NT2/D1 (cell line): ENCODE results near the gene SDCBP2.

Source experiments
- DNase-seq: peaks from one replicate; pipeline ENCODE4 v3.0.0-alpha.2; 2011; ENCODE audit warnings: low read depth, low spot score
- H3K27me3 ChIP-seq: 2 replicates; pipeline ENCODE4 v1.6.0; 2011; ENCODE audit warnings: mild to moderate bottlenecking; ENCODE audit not compliant: insufficient read length, insufficient read depth
- H3K36me3 ChIP-seq: 2 replicates; pipeline ENCODE4 v1.6.1; 2011; ENCODE audit warnings: mild to moderate bottlenecking, low read length, mixed read lengths; ENCODE audit not compliant: insufficient read depth, insufficient read length
- H3K4me1 ChIP-seq: 2 replicates; pipeline ENCODE4 v1.5.1; 2011; ENCODE audit not compliant: insufficient read depth, insufficient read length
- H3K4me3 ChIP-seq: 2 replicates; pipeline ENCODE4 v1.5.1; 2011; ENCODE audit warnings: low read depth; ENCODE audit not compliant: insufficient read length
- H3K9ac ChIP-seq: 2 replicates; pipeline ENCODE4 v1.6.0; 2011; ENCODE audit warnings: low read depth; ENCODE audit not compliant: insufficient read length
- H3K9me3 ChIP-seq: 2 replicates; pipeline ENCODE4 v1.5.1; 2011; ENCODE audit warnings: mild to moderate bottlenecking, low read length; ENCODE audit not compliant: insufficient read depth
- SUZ12 ChIP-seq: IDR thresholded peaks from 2 replicates; pipeline ENCODE4 v1.6.1; 2011; ENCODE audit not compliant: insufficient read length, insufficient read depth; ENCODE audit errors: extremely low read depth
- YY1 ChIP-seq: IDR thresholded peaks from 2 replicates; pipeline ENCODE4 v1.6.1; 2011; ENCODE audit not compliant: insufficient read length, insufficient read depth
- ZNF274 ChIP-seq: IDR thresholded peaks from 2 replicates; pipeline ENCODE4 v1.6.1; 2011; ENCODE audit warnings: mild to moderate bottlenecking, low read depth, low read length

SDCBP2 gene

DNA sequence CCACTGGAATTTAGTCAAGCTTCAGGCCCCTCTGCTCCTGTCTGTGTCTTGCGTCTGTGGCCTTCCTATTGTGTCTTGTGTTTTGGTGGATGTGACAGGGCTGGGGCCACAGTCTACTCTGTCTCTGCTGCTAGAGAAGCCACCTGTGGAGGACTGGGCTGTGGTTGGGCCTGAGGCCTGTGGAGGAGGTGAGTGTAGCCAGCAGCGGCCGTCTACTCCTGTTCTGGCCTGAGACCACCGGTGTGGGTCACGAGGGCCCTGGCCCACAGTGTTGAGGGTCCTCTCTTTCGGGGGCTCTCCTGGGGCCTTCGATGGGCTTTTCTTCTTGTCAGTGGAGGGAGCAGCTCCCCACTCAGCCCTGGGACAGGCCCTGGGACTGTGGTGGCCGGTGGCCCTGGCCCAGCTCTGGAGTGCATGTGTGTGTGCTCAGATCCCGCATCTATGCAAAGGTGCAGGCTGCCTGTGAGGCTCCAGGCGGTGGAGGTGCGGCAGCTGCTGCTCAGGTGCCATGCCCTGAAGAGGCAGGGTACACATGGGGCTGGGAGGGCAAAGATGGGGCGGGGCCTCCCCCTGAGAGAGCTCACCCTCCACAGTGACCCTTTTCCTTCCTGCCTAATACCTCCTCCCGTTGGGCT is 20.8 kb downstream of the SDCBP2 start:
- TF ChIP-seq YY1: no peak
- no peak for TF ChIP-seq ZNF274
- no peak for TF ChIP-seq SUZ12
- Histone ChIP-seq H3K36me3 (peaks cover 4% of the 10 kb centered on the region), H3K9ac (no peak overlapping the region), H3K27me3 (no peaks in the 10 kb centered on the region), H3K4me3 (no peak overlapping the region), H3K4me1 (no peaks in the 10 kb centered on the region), H3K9me3 (no peaks in the 10 kb centered on the region)
- no peak for DNase-seq

DNA sequence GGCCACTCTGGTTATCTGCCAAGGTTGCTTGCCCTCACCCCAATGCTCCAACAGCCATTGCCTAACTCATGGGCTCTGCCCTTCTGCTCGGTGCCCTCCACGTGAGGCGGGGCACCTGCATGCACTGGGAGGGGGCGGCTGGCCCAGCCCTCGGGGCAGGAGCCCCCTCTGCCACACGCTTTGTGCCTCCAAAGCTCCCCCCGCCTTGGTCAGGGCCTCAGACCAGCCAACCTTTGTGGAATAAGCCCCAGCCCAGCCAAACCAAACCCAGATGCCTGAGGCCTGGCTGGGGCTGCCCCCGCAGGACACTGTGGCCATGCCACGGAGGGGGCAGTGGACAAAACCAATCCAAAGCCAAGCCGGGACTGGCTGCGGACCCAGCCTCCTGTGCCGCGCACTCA is 21.4 kb downstream of the SDCBP2 start:
- Histone ChIP-seq H3K27me3 (no peaks in the 10 kb centered on the region), H3K4me3 (no peak overlapping the region), H3K9ac (no peak overlapping the region), H3K9me3 (no peaks in the 10 kb centered on the region), H3K36me3 (peaks cover 4% of the 10 kb centered on the region), H3K4me1 (no peaks in the 10 kb centered on the region)
- DNase-seq: no peak
- no peak for TF ChIP-seq SUZ12
- TF ChIP-seq ZNF274: no peak
- TF ChIP-seq YY1: no peak

DNA sequence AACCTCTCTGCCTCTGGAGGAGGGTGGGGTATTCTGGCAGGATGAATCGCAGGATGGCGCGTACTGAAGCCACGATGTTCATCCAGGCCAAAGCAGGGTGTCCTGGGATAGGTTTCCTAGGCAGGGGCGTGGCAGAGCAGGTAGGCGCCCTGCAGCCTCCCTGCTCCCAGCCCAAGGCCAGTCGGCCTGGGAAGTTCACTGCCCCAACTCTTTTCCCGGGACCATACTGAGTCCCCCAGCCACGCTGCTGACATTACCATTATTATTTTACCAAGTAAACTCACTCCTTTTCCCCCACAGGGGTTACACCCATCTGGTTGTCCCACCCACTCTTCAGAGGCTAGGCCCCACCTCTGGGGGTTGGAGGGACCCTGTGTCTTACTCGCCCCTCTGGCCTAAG is 21.8 kb downstream of the SDCBP2 start:
- TF ChIP-seq SUZ12 (no peak), YY1 (no peak), ZNF274 (no peak)
- no peaks in the 10 kb centered on the region for H3K9me3 ChIP-seq
- no peak overlapping the region for H3K9ac ChIP-seq
- peaks cover 4% of the 10 kb centered on the region for H3K36me3 ChIP-seq
- DNase-seq: no peak
- H3K27me3 ChIP-seq: no peaks in the 10 kb centered on the region
- H3K4me3 ChIP-seq: no peak overlapping the region
- H3K4me1 ChIP-seq: no peaks in the 10 kb centered on the region

DNA sequence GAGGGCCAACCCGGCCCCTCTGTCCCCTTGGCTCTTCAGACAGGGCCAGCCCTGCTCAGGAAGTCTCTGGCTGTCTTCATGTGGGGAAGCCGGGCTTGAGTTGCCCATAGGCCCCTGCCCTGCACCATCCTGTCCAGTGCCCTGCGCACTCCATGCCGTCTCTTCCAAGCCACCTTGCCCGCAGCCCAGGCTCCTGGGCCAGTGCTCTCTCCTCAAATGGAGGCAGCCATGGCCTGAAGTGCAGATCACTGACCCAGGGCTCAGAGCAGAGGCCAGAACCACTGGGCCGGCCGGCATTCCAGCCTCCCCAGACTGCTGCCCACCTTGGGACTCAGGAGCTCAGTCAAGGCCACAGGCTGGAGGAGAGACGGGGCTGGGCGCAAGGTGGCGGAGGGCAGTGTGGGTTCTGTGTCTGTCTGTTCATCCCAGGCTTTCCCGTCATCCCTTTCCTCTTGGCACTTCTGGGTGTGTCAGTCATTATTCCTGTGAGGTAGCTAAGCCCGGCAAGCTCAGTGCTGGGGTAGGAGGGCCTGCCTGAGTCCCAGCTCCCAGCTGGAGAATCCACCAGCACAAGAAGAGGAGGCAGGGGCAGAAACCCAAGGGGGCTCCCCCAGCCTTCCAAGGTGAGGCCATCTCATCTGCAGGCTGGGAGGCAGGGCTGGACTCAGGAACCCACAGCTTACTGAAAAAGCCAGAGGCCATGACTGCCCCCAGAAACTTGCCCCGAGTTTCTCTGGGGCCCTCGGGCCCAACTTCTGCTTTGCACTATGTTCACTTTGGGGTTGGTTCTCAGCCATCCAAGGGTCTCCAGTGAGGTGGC is 22.4 kb downstream of the SDCBP2 start:
- TF ChIP-seq SUZ12: no peak
- TF ChIP-seq ZNF274: no peak
- TF ChIP-seq YY1: no peak
- H3K9me3 ChIP-seq: no peaks in the 10 kb centered on the region
- no peaks in the 10 kb centered on the region for H3K27me3 ChIP-seq
- no peak for DNase-seq
- peaks cover 4% of the 10 kb centered on the region for H3K36me3 ChIP-seq
- no peak overlapping the region for H3K9ac ChIP-seq
- H3K4me3 ChIP-seq: no peak overlapping the region
- H3K4me1 ChIP-seq: no peaks in the 10 kb centered on the region

DNA sequence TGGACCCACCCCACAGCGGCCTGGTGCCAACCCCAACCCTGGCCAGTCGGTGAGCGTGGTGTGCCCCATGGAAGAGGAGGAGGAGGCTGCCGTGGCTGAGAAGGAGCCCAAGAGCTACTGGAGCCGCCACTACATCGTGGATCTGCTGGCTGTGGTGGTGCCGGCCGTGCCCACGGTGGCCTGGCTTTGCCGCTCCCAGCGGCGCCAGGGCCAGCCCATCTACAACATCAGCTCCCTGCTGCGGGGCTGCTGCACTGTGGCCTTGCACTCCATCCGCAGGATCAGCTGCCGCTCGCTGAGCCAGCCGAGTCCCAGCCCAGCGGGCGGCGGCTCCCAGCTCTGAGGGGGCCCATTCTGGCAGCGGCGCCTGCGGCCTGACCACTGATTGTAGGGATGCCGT is 23.2 kb downstream of the SDCBP2 start:
- no peak for DNase-seq
- Histone ChIP-seq H3K4me1 (no peaks in the 10 kb centered on the region), H3K4me3 (no peak overlapping the region), H3K36me3 (peaks cover 4% of the 10 kb centered on the region), H3K9me3 (no peaks in the 10 kb centered on the region), H3K9ac (no peak overlapping the region), H3K27me3 (no peaks in the 10 kb centered on the region)
- TF ChIP-seq YY1 (no peak), SUZ12 (no peak), ZNF274 (no peak)

DNA sequence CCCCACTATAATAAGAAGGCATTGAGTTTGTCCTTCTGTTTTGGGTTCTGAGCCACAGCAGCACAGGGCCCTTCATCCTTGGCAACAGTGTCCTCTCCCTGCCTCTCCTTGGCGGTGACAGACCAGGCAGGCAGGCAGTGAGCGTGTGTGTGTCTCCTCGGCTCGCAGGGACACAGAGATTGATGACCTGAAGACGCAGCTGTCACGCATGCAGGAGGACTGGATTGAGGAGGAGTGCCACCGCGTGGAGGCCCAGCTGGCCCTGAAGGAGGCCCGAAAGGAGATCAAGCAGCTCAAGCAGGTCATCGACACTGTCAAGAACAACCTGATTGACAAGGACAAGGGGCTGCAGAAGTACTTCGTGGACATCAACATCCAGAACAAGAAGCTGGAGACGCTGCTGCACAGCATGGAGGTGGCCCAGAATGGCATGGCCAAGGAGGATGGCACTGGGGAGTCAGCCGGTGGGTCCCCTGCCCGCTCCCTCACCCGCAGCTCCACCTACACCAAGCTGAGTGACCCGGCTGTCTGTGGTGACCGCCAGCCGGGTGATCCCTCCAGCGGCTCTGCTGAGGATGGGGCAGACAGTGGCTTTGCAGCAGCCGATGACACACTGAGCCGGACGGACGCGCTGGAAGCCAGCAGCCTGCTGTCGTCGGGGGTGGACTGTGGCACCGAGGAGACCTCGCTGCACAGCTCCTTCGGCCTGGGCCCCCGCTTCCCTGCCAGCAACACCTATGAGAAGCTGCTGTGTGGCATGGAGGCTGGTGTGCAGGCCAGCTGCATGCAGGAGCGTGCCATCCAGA is 24.0 kb downstream of the SDCBP2 start:
- H3K9ac ChIP-seq: no peak overlapping the region
- TF ChIP-seq ZNF274: no peak
- TF ChIP-seq YY1: no peak
- TF ChIP-seq SUZ12: no peak
- DNase-seq: no peak

More for the DNA sequence above, 24.0 kb downstream of the SDCBP2 start:
- Histone ChIP-seq H3K4me1 (no peaks in the 10 kb centered on the region), H3K9me3 (no peaks in the 10 kb centered on the region), H3K4me3 (no peak overlapping the region), H3K27me3 (no peaks in the 10 kb centered on the region), H3K36me3 (peaks cover 4% of the 10 kb centered on the region)
